Measurements from ENCODE around the gene TOMM20. TPM values are rescaled to one million over a fixed set of nuclear protein-coding genes. Genes with fewer than 3 reads are reported as not detected.

Gene TOMM20
- total and polyA plus RNA-seq, 2 experiments from 2014 or later = 138 to 159 TPM

- H3K27ac ChIP-seq (ENCODE audit: low read depth) = no peak overlapping the region
- H3K27me3 ChIP-seq (ENCODE audit: insufficient read depth) = no peaks in the 10 kb centered on the region
- H3K79me2 ChIP-seq (replicated peaks; ENCODE audit: insufficient read depth) = peaks cover 75% of the 10 kb centered on the region
- TF ChIP-seq EZH2 (IDR thresholded peaks at IDR 0.05; ENCODE audit: low read depth, unreplicated experiment) (no peak), STAT1 (IDR thresholded peaks at IDR 0.05; ENCODE audit: unreplicated experiment) (no peak), EZH2phosphoT487 (IDR thresholded peaks at IDR 0.05; ENCODE audit: unreplicated experiment) (no peak), ETS1 (IDR thresholded peaks at IDR 0.05) (no peak), ZNF462 (CRISPR knock-in tag; IDR thresholded peaks at IDR 0.05) (no peak)
- TF ChIP-seq, protein P1, sequence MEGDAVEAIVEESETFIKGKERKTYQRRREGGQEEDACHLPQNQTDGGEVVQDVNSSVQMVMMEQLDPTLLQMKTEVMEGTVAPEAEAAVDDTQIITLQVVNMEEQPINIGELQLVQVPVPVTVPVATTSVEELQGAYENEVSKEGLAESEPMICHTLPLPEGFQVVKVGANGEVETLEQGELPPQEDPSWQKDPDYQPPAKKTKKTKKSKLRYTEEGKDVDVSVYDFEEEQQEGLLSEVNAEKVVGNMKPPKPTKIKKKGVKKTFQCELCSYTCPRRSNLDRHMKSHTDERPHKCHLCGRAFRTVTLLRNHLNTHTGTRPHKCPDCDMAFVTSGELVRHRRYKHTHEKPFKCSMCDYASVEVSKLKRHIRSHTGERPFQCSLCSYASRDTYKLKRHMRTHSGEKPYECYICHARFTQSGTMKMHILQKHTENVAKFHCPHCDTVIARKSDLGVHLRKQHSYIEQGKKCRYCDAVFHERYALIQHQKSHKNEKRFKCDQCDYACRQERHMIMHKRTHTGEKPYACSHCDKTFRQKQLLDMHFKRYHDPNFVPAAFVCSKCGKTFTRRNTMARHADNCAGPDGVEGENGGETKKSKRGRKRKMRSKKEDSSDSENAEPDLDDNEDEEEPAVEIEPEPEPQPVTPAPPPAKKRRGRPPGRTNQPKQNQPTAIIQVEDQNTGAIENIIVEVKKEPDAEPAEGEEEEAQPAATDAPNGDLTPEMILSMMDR (conservative IDR thresholded peaks at IDR 0.05; ENCODE audit: low read depth in 2 of 2) = no peak
- peaks cover 36% of the 10 kb centered on the region for H4K20me1 ChIP-seq (replicated peaks; ENCODE audit: insufficient read depth)
- DNase-seq (ENCODE audit: low spot score) = no peak
- H3K36me3 ChIP-seq (ENCODE audit: insufficient read depth) = peaks cover 79% of the 10 kb centered on the region
- Mint-ChIP-seq H3K9me3 (no peaks in the 10 kb centered on the region), H3K4me1 (no peaks in the 10 kb centered on the region), H3K27me3 (ENCODE audit: insufficient read depth, low read depth, poor library complexity) (no peaks in the 10 kb centered on the region), H3K4me3 (no peak overlapping the region), H3K36me3 (ENCODE audit: low read depth) (peaks cover 98% of the 10 kb centered on the region), H3K27ac (no peak overlapping the region)
- no peak overlapping the region for H2AFZ ChIP-seq
- peaks cover 28% of the 10 kb centered on the region for H3F3A ChIP-seq (replicated peaks; ENCODE audit: low read depth)
- H3K4me1 ChIP-seq (ENCODE audit: insufficient read depth) = no peaks in the 10 kb centered on the region
- H3K9me2 ChIP-seq (ENCODE audit: insufficient read depth) = no peaks in the 10 kb centered on the region
- H3K4me2 ChIP-seq = no peak overlapping the region
- no peak for ATAC-seq
- no peak overlapping the region for H3K4me3 ChIP-seq
Observed at GRCh38 chr1:235113183-235113917, 15.3 kb downstream of the TOMM20 start.
